Measurements from ENCODE around the gene NEU3. TPM values are rescaled to one million over a fixed set of nuclear protein-coding genes. Genes with fewer than 3 reads are reported as not detected.

NEU3 gene
- total and polyA plus RNA-seq, 4 donors = 2.7 to 9.5 (median 5.3) TPM

GRCh38 chr11:75025561-75025960, 36.8 kb downstream of the NEU3 start (continued):
- TF ChIP-seq REST (IDR thresholded peaks at IDR 0.05) = no peak

GRCh38 chr11:75028321-75028720, 39.6 kb downstream of the NEU3 start:
- Histone ChIP-seq H3K27ac (ENCODE audit: low read depth in 1 of 2, low read length in 2 of 2) (no peak overlapping the region), H3K4me3 (ENCODE audit: low read depth in 1 of 3, low read length in 3 of 3) (no peak overlapping the region), H3K27me3 (ENCODE audit: control insufficient read depth in 4 of 4, insufficient read depth in 4 of 4, low read length in 3 of 4) (no peaks in the 10 kb centered on the region), H3K36me3 (ENCODE audit: control insufficient read depth in 4 of 4, insufficient read depth in 3 of 4, low read depth in 1 of 4, low read length in 3 of 4) (no peaks in the 10 kb centered on the region), H3K9ac (ENCODE audit: low read depth in 1 of 2, low read length in 2 of 2) (no peak overlapping the region), H3K4me1 (ENCODE audit: control insufficient read depth in 4 of 4, insufficient read depth in 4 of 4, low read length in 3 of 4) (no peaks in the 10 kb centered on the region), H3K9me3 (ENCODE audit: control insufficient read depth in 4 of 4, low read length in 3 of 4) (no peaks in the 10 kb centered on the region)
- DNase-seq (ENCODE audit: low spot score) = no peak
- no peak for TF ChIP-seq ATF3 (IDR thresholded peaks at IDR 0.05)
- TF ChIP-seq ZBTB33 (IDR thresholded peaks at IDR 0.05) = no peak
- TF ChIP-seq MAX (IDR thresholded peaks at IDR 0.05) = no peak
- no peak for TF ChIP-seq RXRA (IDR thresholded peaks at IDR 0.05)
- no peak for TF ChIP-seq HNF4G (IDR thresholded peaks at IDR 0.05)
- TF ChIP-seq TAF1 (conservative IDR thresholded peaks at IDR 0.05) = no peak
- no peak for TF ChIP-seq EGR1 (IDR thresholded peaks at IDR 0.05; ENCODE audit: low read depth in 2 of 2)

GRCh38 chr11:75028724-75029123, 40.0 kb downstream of the NEU3 start:
- TF ChIP-seq NR2F2 (IDR thresholded peaks at IDR 0.05) = no peak
- no peak for TF ChIP-seq HNF4A (conservative IDR thresholded peaks at IDR 0.05)
- H3K9ac ChIP-seq (ENCODE audit: low read depth in 1 of 2, low read length in 2 of 2) = no peak overlapping the region
- H3K9me3 ChIP-seq (ENCODE audit: control insufficient read depth in 4 of 4, low read length in 3 of 4) = no peaks in the 10 kb centered on the region
- 56% methylated on average over 2 of the region's 2 CpGs for WGBS
- H3K27me3 ChIP-seq (ENCODE audit: control insufficient read depth in 4 of 4, insufficient read depth in 4 of 4, low read length in 3 of 4) = no peaks in the 10 kb centered on the region
- no peaks in the 10 kb centered on the region for H3K4me1 ChIP-seq (ENCODE audit: control insufficient read depth in 4 of 4, insufficient read depth in 4 of 4, low read length in 3 of 4)
- no peak overlapping the region for H3K27ac ChIP-seq (ENCODE audit: low read depth in 1 of 2, low read length in 2 of 2)
- H3K4me3 ChIP-seq (ENCODE audit: low read depth in 1 of 3, low read length in 3 of 3) = no peak overlapping the region
- DNase-seq (ENCODE audit: low spot score) = no peak
- no peaks in the 10 kb centered on the region for H3K36me3 ChIP-seq (ENCODE audit: control insufficient read depth in 4 of 4, insufficient read depth in 3 of 4, low read depth in 1 of 4, low read length in 3 of 4)
